Measurements from ENCODE around the gene EIF4B. TPM values are rescaled to one million over a fixed set of nuclear protein-coding genes. Genes with fewer than 3 reads are reported as not detected.
"Not testable (repeated sequence)": the region's sequence is repeated elsewhere in the genome, so short reads cannot be mapped to it uniquely, and the experiment has no call there.

Gene EIF4B
- total RNA-seq, 1 donor from 2014 or later = 181 TPM

DNA sequence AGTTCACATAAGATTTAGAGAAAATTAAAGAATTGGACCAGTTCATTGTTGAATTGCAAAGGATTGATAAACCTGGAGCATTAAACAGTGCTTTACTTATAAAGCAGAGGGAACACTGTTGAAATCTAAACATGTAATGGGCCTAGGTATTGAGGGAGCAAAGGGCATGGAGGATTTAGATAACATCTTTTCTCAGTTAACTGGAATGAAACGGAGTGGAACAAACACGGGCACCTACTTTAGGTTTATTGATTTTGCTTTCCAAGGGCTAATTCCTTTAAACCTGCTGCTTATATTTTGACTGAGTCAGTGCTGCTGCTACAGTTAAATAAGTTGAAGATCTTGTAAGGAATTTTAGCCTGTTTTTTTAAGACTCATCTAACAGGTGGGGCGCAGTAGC lies 5.6 kb downstream of the EIF4B start:
- TF ChIP-seq, protein P1, sequence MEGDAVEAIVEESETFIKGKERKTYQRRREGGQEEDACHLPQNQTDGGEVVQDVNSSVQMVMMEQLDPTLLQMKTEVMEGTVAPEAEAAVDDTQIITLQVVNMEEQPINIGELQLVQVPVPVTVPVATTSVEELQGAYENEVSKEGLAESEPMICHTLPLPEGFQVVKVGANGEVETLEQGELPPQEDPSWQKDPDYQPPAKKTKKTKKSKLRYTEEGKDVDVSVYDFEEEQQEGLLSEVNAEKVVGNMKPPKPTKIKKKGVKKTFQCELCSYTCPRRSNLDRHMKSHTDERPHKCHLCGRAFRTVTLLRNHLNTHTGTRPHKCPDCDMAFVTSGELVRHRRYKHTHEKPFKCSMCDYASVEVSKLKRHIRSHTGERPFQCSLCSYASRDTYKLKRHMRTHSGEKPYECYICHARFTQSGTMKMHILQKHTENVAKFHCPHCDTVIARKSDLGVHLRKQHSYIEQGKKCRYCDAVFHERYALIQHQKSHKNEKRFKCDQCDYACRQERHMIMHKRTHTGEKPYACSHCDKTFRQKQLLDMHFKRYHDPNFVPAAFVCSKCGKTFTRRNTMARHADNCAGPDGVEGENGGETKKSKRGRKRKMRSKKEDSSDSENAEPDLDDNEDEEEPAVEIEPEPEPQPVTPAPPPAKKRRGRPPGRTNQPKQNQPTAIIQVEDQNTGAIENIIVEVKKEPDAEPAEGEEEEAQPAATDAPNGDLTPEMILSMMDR (IDR thresholded peaks at IDR 0.05) = no peak
- Histone ChIP-seq H3K4me1 (peaks cover 12 to 23% of the 10 kb centered on the region in 2 donors), H3K36me3 (peaks cover 4 to 7% of the 10 kb centered on the region in 2 donors), H3K4me3 (no peak overlapping the region), H3K9me3 (no peaks in the 10 kb centered on the region), H3K27me3 (no peaks in the 10 kb centered on the region), H3K27ac (no peak overlapping the region)
- intact Hi-C loops (cut with DNase I) = no loop called here
- no peak for DNase-seq (ENCODE audit: low spot score in 2 of 2)

- Histone ChIP-seq H3K36me3 (peaks cover 15 to 17% of the 10 kb centered on the region in 2 donors), H3K27ac (no peak overlapping the region), H3K4me1 (peaks cover 3 to 13% of the 10 kb centered on the region in 2 donors), H3K4me3 (no peak overlapping the region), H3K9me3 (no peaks in the 10 kb centered on the region), H3K27me3 (no peaks in the 10 kb centered on the region)
- no peak for DNase-seq (ENCODE audit: low spot score in 2 of 2)
- intact Hi-C loops (cut with DNase I) = no loop called here
- TF ChIP-seq, protein P1 (IDR thresholded peaks at IDR 0.05) = no peak
Observed at GRCh38 chr12:53012928-53013327, 6.7 kb downstream of the EIF4B start.

DNA sequence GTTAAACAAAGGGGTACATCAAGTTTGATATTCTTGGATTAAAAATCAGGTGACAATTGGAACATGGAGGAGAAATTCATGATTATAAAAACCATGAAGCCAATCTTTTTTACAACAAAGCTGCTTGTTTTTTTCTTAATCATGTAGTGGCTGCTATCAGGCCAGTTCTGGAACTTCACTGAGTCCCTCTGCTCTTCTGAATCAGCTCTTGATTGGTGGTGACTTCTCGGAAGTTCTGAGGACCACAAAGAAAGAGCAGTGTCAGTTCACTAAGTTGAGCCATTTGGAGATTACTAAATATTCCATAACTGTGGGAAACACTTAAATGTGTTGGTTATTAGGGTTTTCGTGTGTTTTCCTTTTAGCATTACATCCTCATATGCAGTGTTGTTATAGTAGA lies 8.5 kb downstream of the EIF4B start:
- DNase-seq (ENCODE audit: low spot score in 2 of 2) = no peak
- intact Hi-C loops (cut with DNase I) = no loop called here
- peaks cover 31 to 35% of the 10 kb centered on the region in 2 donors for H3K36me3 ChIP-seq
- no peaks in the 10 kb centered on the region for H3K27me3 ChIP-seq
- no peaks in the 10 kb centered on the region for H3K4me1 ChIP-seq
- H3K4me3 ChIP-seq = no peak overlapping the region
- TF ChIP-seq, protein P1 (IDR thresholded peaks at IDR 0.05) = no peak
- no peak overlapping the region for H3K27ac ChIP-seq
- no peaks in the 10 kb centered on the region for H3K9me3 ChIP-seq

DNA sequence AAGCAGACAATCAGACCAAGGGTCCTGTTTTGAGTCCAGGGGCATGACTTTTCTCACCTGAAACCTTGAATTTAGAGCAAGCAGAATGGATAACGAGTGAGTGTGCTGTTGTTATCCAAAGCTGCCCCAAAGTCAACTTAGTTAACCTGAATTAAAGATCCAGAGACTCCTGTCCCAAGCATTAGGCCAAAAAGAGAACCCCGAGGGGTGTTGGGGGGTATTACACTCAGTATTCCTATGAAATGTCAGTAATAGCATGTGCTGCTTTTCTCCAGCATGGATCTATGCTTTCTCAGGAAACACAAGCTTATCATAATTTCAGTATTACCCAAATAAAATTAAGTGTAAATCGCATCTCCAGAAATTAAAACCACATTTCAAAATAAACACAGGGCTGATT lies 19.0 kb downstream of the EIF4B start:
- no peak for DNase-seq (ENCODE audit: low spot score in 2 of 2)
- H3K4me3 ChIP-seq = no peak overlapping the region
- no peaks in the 10 kb centered on the region for H3K27me3 ChIP-seq
- no peak overlapping the region for H3K27ac ChIP-seq
- no peaks in the 10 kb centered on the region for H3K9me3 ChIP-seq
- TF ChIP-seq, protein P1 (IDR thresholded peaks at IDR 0.05) = no peak
- H3K4me1 ChIP-seq = no peaks in the 10 kb centered on the region
- H3K36me3 ChIP-seq = peaks cover 88 to 90% of the 10 kb centered on the region in 2 donors
- intact Hi-C loops (cut with DNase I) = no loop called here

DNA sequence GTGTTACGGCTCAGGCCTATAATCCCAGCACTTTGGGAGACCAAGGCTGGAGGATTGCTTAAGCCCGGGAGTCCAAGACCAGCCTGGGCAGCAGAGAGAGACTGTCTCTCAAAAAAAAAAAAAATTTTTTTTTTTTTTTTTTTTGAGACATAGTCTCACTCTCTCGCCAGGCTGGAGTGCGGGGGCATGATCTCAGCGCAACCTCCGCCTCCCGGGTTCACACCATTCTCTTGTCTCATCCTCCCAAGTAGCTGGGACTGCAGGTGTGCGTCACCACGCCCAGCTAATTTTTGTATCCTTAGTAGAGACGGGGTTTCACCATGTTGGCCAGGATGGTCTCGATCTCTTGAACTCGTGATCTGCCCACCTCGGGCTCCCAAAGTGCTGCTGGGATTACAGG lies 20.8 kb downstream of the EIF4B start:
- peaks cover 87 to 93% of the 10 kb centered on the region in 2 donors for H3K36me3 ChIP-seq
- H3K4me1 ChIP-seq; DNase-seq (ENCODE audit: low spot score in 2 of 2); intact Hi-C loops (cut with DNase I); H3K27ac ChIP-seq; H3K9me3 ChIP-seq; H3K27me3 ChIP-seq; H3K4me3 ChIP-seq: not testable (repeated sequence)

DNA sequence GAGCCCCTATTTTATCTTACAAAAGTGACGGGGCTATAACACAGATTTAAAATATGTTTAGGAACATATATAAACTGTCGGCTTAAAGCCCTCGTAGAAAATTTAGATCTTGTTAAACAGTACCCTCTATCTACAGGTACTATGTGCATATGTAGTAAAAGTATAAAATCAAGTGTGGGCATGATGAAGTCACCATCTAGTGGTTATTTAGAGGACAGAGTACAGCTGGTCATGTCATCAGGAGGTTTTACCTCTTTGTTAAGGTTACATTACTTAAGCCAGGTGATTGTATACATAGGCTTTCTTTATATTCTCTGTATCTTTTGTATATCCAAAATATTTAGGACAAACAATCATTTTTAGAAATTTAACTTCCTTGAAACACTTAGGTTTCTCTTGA lies 25.4 kb downstream of the EIF4B start:
- Histone ChIP-seq H3K27ac (no peak overlapping the region), H3K27me3 (no peaks in the 10 kb centered on the region), H3K9me3 (no peaks in the 10 kb centered on the region), H3K36me3 (peaks cover 78 to 89% of the 10 kb centered on the region in 2 donors), H3K4me3 (no peak overlapping the region), H3K4me1 (no peaks in the 10 kb centered on the region)
- intact Hi-C loops (cut with DNase I) = no loop called here
- TF ChIP-seq, protein P1 (IDR thresholded peaks at IDR 0.05) = no peak
- DNase-seq (ENCODE audit: low spot score in 2 of 2) = no peak

- H3K4me3 ChIP-seq; H3K4me1 ChIP-seq; intact Hi-C loops (cut with DNase I); DNase-seq (ENCODE audit: low spot score in 2 of 2); H3K9me3 ChIP-seq; H3K27me3 ChIP-seq: not testable (repeated sequence)
- Histone ChIP-seq H3K36me3 (peaks cover 77 to 88% of the 10 kb centered on the region in 2 donors), H3K27ac (peak overlapping the region in 1 of 2 donors; percentile 46)
Observed at GRCh38 chr12:53033832-53034231, 27.6 kb downstream of the EIF4B start.

All from ascending aorta (tissue), 2 donors.